T47D (cell line): ENCODE measurements around the gene PIEZO1.
"Not testable (repeated sequence)": the region's sequence is repeated elsewhere in the genome, so short reads cannot be mapped to it uniquely, and the experiment has no call there.

Source experiments
- DNase-seq, 2 experiments: peaks; one replicate each; pipeline versions ENCODE4 v3.0.0 to v3.0.0-alpha.2; 2011 to 2012; ENCODE audit warnings: low read depth in 1 of 2, low spot score in 1 of 2
- JUND ChIP-seq: IDR thresholded peaks from 2 replicates; pipeline ENCODE4 v1.6.1; 2012; ENCODE audit warnings: low read depth
- in situ Hi-C: cut with HindIII; loops from 2 replicates; pipeline ENCODE4 v1.10.0; 2016; ENCODE audit warnings: low sequenced_read_pairs, low pct_unique_long_range_greater_than_20kb

PIEZO1 gene

DNA sequence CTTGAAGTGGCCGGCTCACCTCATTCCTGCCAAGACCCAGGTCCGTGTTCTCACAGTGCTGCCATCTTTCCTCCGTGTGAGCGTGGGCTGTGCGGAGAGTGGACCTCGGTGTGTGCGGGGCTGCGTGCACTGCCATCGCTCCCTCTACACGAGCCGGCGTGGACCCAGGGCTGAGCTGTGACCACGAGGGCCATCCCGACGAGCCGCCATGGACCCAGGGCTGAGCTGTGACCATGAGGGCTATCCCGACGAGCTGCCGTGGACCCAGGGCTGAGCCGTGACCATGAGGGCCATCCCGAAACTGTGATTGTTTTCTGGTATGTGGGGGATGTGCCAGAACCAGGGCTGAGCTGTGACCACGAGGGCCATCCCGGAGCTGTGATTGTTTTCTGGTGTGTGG lies 113.2 kb downstream of the PIEZO1 start:
- in situ Hi-C loops = no loop called here
- TF ChIP-seq JUND = no peak
- no peak for DNase-seq

DNA sequence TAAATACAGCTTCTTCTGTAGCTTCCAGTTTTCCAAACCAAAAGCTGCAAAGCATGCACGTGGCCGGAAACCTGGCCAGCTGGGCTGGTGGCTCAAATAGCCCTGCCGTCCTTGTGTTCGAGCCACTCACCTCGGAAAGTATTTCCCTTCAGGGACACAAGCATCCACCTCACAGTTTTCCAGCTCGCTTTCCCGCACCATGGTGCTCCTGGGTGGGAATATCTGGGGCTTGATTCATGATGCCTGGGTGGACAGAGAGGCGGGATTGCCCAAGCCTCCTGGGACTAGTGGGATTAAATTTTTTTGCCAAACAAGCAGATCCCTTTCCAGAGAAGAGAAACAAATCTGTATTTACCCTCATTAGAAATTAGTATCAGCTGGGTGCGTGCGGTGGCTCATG lies 115.0 kb downstream of the PIEZO1 start:
- no peak for DNase-seq
- in situ Hi-C loops = no loop called here
- TF ChIP-seq JUND = no peak

DNA sequence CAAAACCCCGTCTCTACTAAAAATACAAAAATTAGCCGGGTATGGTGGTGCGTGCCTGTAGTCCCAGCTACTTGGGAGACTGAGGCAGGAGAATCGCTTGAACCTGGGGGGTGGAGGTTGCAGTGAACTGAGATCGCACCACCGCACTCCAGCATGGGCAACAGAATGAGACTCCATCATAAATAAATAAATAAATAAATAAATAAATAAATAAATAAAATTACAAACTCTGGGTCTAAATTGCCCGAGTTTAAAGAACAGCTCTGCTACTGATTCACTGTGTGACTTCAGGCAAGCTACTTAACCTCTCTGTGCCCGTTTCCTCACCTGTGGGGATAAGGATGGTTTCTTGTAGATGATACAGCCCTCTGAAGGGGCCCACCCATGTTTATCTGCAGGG lies 115.5 kb downstream of the PIEZO1 start:
- in situ Hi-C loops = not testable (repeated sequence)

DNA sequence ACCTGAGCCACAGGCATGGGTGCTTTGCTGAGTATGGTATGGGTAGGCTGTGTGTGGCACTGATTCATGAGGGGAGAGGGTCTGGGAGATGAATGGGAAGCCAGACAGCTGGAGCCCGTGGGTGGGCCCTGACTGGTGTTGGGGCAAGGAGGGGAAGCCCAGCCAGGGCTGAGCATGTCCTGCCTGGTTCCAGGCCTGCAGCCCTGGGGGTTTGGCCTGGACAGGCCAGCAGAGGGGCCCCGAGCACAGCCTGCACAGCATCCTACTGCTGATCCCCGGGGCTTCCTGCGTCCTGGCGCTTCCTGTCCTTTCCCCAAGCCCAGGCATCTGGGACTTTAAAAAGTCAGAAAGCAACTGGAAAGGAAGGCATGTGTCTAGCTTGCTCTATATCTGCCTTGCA lies 117.6 kb downstream of the PIEZO1 start:
- in situ Hi-C loops = no loop called here
- no peak for TF ChIP-seq JUND
- DNase-seq = no peak

More for the DNA sequence above, 115.5 kb downstream of the PIEZO1 start:
- DNase-seq = not testable (repeated sequence)

DNA sequence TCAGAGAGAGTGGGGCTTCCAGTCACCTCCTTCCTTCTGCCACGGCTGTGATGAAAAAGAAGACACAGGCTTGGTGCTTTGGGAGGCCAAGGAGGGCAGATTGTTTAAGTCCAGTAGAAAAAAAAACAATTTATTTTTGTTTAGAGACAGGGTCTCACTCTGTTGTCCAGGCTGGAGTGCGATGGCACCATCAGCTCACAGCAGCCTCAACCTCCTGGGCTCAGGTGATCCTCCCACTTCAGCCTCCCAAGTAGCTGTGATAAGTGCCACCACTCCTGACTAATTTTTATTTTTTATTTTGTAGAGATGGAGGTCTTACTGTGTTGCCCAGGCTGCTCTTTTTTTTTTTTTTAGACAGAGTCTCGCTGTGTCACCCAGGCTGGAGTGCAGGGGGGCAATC lies 119.5 kb downstream of the PIEZO1 start:
- in situ Hi-C loops = no loop called here
- no peak for TF ChIP-seq JUND
- no peak for DNase-seq
